HG03432 (cell line): ENCODE results near the gene KCNMA1.
A peak's percentile ranks its signal among the peaks of the same experiment; 100 is the strongest.
"Not testable (repeated sequence)": the region's sequence is repeated elsewhere in the genome, so short reads cannot be mapped to it uniquely, and the experiment has no call there.

ENCODE experiments used
- ATAC-seq: cut with Tn5 transposase; IDR thresholded peaks from one replicate; pipeline ENCODE4 v1.9.1; 2021; ENCODE audit warnings: mild to moderate bottlenecking, moderate library complexity; ENCODE audit not compliant: unreplicated experiment

KCNMA1 gene

DNA sequence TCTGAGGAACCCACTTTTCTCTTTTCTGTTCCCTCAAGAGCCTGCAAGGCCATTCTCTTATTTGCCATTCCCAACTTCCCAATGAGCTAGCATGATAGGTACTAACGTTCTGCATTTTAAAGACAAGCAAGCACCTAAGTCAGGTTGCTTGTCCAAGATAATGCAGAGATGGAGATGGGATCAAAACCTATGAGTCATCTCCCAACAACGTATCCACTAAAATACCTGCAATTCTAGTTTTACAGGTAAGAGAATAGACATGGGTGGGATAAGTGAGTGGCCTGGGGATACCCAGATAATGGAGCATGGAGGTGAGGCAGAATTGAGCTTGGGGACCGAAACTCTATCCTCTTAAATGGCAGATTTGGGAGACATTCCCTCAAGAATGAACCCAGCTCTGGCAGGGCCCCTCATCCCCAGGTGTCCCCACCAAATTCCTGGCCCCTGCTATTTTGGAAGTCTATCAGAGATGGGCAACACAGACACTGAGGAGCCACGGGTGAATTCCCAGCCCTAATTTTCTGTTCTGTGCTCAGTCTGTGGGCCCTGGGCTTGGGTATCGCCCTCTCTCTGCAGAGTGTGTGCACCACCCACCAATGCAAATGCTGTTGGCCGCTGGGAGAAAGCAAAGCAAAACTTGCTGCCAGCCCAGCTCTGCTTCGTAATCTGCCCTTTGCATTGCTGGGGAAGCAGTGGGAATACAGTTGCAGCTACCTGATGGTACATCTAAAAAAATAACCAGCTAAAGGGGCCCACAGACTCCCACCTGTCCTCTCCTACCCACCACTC is 98.3 kb downstream of the KCNMA1 start:
- ATAC-seq, result no peak

DNA sequence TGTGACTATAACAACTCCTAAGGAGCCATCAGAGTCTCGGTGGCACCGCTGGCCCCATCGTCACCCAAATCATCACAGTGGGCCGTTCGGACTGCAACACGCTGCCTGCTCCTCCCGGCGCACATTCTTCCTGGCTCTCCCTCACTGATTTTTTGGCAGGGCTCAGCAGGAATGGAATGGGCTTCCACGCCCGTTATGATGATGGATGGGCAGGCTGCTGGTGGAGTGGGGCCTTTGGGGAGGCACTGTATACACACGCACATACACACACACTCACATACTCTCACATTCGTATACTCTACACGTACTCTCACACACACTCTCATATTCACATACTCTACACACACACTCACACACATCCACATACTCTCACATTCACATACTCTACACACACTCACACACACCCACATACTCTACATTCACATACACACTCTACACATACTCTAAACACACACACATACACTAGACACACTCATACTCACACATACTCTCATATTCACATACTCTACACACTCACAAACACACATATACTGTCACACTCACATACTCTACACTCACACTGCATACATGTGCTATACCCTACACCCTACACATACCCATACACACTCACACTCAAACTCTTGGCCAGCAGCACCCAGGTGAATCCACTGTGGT is 99.8 kb downstream of the KCNMA1 start:
- no peak for ATAC-seq

DNA sequence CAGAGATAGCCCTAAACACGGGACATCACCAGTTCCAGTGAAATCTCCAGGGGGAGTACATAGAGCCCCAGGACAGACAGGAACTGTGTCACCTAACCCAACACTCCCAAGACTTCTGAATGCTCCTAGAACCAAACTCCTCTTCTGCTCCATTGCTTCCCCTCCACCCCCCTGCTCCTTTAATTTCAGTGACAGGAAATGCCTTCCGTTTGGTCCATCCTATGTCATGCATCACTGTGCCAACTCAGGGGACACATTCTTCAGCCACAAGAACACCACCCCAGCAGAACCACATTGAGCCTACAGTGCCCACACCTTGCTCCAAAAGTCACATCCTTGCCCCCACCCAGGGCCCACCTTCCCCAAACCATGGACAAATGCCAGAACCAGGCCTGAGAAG is 100.5 kb downstream of the KCNMA1 start:
- ATAC-seq, result no peak

DNA sequence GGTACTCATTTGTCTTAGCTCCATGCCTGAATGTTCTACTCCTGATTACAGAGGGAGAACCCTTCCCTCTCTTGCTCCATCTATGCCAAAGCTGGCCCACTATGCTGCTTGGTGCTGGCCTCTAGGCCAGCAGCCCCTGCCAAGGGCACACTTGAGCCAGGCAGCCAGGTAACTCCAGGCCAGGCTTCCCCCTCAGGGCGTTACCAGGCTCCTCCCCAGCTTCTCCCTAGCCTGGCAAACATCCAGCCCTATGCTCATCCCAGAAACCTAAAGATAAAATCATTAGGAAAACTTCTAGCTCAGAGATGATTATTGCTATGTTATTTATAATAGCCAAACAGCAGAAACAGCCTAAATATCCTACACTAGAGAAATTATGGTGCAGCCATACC is 103.7 kb downstream of the KCNMA1 start:
- no peak for ATAC-seq

DNA sequence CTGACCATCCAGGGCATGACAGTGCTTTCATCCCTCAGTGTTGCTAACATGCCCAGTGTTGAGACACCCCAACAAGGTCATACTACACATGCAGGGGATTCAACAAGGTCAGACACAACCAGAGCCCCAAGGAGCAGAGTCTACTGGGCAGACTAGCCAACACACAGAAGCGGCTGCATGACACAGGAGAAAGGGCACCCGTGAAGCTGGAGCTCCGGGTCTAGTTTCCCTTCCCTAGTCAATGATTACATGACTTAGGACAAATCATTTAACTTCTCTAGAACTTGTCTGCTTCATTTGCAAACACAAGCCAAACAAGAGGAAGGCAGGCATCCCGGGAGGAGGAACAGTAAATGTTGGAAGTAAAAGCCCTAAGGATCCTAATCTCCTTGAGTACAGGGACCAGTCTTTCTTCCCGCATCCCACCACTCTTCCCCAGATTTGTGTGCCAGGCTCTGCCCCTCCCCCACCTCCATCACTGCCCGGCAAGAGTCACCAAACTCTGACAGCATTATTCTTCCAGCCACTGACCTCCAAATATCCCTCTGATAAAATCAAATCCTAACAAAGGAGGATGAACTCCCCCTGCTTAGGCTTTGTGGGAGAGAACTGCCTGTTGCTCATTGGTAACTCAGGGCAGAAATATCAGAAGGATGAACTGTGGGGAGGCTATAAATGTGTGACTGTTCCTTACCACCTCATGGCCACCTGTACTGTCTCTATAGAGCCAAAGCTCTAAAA is 104.3 kb downstream of the KCNMA1 start:
- ATAC-seq, result no peak

DNA sequence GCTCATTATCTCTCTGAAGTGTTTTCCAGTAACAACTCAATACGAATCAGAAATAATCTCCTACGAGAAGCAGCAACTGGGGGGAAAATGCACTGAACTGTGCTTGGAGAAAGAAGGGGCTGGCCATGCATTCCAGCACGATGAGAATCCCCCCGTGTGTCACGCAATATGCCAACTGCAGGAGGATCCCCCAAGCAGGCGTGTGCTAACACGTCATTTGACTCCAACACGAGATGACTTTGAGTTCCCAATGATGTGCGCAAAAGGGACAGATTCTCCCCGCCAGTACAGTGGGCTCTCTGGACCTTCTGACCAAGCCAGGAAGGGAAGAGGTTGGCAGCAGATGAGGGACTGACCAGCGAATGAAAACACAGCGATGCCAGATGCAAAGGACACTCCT is 105.5 kb downstream of the KCNMA1 start:
- ATAC-seq, result no peak

DNA sequence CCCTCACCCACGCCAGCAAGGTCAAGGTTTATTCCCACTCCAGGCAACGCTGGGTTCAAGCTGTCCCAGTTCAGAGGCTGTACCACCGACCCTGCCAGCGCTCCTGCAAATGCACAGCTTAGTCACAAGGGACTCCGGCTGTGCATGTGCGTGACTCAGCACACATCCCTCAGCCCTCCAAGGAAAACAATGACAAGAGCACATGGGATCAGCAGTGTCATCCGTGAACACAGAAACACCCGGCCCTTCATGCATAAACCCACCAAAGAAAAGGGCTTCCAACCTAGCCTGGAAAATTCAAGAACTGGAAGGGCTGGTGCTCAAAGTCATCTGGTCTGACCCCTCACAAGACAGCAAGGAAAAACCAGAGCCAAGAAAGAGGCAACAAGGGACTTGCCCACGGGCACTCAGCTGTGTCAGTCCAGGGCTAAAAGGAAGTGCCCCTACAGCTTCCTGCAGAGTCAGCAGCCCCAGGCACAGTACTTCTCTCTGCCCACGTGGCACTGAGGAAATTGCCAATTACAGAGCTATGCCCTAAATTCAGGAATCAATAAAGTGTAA is 106.1 kb downstream of the KCNMA1 start:
- peak; percentile 63 for ATAC-seq

DNA sequence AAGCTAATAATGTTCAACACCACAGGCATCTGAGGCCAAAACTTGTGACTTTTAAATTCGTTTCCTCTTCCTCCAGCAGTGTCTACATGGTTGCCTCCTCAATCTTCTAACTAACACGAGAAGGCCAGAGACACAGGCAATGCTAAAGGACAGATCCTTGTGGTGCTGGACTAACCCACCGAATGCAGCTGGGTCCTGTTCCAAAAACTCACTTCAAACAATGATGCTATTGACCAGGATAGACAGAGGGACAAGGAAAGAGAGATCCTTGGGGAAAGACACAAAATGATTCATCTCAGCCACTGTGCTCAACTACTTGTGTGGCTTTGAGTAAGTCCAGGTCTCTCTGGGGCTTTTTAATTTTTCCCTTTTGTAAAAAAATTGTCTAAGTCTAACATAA is 107.6 kb downstream of the KCNMA1 start:
- no peak for ATAC-seq

DNA sequence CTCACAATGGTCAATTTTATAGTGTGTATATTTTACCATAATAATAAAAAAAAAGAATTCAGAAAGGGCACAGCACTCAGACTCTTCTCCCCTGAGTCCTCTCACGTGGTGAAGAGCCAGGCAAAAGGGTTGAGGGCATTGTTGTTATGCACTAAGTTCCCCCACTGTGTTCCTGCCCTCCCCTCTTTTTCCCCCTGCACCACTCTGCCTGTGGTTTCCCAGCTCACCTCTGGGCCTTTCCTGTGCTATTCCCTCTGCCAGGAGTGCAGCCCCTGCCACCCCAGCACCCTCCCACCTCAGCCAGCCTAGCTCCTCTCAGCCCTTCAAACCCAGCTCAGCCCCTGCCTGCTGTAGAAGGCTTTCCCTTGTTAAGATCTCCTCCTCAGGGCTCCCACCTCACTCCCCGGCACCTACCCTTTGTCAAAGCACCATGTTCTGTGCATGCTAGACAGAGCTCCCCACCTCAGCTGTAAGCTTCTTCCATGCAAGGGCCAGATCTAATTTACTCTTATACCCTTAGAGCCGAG is 108.5 kb downstream of the KCNMA1 start:
- ATAC-seq, result no peak

DNA sequence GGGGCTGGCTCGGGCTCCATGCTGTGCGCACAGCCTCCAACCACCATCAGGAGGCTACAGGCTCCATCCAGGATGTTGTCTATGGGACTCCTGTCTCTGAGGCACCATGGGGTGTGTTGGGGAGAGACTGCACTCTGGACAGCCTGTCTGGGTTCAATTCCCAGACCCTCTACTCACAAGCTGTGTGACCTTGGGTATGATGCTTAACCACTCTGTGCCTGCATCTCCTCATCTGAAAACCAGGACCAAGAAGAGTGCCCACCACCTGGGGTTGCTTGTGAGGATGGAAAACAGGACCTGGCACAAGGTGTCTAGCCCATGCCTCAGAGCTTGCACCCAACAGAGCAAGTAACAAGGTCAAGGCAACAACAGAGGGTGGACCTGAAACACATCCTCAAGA is 109.8 kb downstream of the KCNMA1 start:
- ATAC-seq, result no peak

DNA sequence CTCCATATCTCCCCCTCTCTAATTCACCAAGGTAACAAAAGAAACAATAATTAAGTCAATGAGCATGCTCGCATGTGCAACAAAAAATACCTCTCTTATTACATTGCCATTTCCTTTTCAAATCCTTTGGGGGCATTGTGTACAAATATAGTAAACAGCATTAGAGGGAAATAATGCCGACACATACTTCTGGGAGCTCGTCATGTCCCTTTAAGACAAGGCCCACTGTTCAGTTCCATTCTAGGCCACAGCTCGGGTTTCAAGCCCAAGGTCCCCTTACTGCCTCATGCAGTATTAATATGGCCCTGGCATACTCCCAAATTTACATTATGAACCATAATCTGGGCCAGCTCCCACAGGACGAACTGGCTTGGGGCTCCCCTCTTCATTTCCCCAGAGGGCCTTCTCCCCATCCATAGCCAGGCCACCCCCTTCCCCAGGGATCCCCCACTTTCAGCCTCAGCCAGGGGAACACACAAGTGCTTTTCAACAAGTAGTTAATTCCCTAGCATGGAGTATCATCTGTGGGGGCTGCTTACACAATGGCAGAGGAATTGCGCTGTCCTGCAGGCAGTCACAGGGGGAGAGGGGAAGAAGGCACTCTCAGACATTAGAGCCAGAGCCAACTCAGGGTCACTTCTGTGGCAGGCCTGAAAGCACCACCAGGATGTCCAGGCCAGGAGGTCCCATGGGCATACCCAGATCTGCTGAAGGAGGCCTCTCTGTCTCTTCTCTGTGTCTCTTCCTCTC is 110.6 kb downstream of the KCNMA1 start:
- ATAC-seq, result no peak

DNA sequence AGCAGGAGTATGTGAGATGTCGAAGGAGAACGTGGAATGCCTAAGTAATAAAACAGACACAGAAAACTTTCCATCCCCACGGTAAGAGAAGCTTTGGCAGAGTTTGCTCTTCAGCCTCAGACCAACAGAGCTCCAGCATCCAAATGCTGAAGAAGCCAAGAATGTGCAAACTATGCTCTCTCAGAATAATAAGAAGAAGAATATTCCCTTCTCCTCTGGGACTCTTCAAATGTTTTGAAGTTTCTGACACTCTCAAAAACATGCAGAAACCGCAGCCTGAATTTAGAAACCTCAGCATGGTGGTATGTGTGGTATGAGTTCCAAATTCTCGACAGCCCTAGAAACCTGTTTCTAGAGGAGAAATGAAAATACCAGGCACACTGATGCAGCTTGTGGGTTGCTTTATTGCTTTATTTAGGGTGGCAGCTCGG is 113.3 kb downstream of the KCNMA1 start:
- no peak for ATAC-seq

DNA sequence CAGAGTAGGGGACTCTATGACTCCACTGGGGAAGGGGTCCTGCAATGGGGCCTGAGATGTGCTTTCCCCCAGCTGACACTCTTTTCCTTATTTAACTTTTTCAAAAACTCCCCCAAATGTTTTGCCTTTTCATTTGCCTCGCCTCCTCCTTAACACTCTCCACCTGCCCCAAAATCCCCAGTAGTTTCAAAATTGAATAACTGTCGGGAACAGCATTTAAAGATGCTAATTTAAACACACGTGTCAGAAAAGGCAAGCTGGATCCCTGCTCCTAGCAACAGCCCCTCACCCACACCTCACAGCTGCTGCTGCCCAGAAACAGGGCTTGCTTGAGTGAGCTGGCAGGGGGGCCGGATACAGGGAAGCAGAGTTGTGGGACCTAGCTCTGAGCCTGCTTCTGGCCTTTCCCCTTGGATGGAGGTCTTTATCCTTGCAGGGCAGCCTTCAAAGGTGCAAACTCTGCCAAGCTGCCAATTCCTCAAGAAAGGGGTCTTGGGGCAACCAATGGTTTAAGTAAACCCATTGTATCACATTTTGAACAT is 115.3 kb downstream of the KCNMA1 start:
- ATAC-seq, result no peak

DNA sequence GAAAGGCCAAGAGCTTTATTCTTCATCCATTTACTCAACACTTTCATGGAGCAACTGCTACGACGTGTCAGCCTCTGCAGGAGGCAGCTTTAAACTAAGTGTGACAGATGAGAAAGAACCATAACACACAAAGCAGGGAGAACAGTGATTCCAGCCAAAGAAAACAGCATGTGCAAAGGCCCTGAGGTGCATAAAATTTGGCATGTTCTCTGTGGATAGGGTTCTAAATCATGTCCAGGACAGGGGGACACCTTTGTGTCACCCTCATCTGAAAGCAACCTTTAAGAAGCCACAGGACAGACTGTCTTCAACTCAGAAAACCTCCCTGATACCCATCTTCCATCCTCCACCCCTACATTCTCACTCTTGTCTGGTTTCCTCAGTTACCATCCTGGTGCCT is 116.6 kb downstream of the KCNMA1 start:
- no peak for ATAC-seq

DNA sequence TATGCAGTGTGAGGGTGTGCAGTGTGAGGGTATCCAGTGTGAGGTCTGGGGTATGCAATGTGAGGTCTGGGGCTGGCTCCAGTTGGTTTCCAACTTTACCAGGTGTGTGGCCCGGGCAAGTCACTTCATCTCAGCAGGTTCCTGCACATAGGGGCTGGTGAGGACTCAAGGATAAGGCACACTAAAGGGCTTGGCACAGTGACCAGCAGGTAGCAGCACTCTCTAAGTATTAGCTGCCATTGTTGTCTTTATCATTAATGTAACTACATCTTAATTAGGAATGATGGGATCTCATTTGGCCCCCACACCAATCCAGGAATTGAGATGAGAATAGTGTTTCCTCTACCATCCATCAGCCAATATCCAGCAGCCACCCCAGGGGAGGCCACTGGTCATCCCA is 117.3 kb downstream of the KCNMA1 start:
- ATAC-seq, result no peak

DNA sequence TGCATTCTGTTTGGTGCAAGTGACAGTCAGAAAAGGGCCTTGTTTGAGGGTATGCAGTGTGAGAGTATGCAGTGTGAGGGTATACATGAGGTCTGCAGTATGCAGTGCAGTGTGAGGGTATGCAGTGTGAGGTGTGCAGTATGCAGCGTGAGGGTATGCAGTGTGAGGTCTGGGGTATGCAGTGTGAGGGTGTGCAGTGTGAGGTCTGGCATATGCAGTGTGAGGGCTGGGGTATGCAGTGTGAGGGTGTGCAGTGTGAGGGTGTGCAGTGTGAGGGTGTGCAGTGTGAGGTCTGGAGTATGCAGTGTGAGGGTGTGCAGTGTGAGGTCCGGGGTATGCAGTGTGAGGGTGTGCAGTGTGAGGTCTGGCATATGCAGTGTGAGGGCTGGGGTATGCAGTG is 117.8 kb downstream of the KCNMA1 start:
- not testable (repeated sequence) for ATAC-seq

DNA sequence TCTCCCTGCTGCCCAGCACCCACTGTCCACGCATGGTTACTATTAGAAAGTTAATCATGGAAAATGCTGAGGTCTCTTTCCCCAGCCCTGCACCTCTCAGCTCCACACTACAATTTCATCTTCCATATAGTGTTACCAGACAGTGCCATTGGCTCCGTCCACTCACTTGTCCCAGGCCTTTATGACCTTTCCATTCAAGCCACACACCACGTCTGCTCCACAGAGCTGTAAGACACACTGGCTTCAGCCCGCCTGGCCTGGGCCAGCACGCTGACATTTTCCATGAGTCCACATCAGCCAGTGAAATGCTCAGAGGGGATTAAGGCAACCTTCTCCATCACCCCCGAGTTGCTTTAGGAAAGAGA is 118.7 kb downstream of the KCNMA1 start:
- no peak for ATAC-seq

DNA sequence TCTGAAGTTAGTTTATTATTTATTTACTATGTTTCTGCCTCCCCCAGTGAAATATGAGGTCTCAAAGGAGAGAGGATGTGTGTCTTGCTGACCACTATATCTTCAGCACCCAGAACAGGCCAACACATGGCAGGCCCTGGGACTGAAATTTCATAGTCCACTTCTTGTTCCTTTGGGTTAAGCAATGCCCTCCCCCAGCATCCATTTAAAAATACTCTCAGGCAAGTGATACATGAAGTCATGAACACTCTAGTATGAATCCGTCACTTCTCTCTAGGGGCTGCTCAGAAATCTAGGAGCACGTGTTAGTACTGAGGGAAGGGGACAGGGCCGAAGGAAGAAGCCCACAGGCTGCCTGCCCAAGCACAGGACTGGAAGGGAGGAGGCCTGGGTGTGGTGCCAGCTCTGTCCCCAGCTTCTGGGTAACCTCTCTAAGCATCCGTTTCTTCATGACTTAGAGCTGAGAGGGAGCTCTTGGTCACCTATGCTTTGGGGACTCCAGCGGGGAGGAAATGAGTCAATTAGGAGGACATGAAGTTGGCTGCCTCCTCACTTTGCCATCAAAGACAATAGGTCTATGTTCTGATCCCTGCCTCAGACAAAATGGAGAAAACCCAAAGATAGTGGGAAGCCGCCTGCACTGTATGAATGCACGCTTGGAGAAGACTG is 119.2 kb downstream of the KCNMA1 start:
- ATAC-seq, result no peak

DNA sequence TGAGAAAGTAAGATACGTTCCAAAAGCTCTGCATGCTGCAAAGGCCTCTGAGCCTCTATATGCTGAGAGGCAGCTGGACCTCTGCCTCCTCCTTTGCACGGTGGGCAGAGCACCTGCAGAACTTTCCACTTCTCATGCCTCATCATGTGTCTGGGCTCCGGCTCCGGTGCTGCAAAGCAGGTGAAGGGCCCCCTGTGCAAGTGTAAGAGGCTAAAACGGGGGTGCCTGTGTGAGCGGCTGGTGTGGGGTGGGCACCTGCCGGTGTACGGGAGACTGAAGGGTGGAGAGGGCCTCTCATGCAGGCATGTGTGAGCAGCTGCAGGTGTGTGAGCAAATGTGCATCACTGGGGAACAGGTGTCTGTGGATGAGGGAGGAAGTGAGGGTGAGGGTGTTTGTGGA is 121.0 kb downstream of the KCNMA1 start:
- no peak for ATAC-seq

DNA sequence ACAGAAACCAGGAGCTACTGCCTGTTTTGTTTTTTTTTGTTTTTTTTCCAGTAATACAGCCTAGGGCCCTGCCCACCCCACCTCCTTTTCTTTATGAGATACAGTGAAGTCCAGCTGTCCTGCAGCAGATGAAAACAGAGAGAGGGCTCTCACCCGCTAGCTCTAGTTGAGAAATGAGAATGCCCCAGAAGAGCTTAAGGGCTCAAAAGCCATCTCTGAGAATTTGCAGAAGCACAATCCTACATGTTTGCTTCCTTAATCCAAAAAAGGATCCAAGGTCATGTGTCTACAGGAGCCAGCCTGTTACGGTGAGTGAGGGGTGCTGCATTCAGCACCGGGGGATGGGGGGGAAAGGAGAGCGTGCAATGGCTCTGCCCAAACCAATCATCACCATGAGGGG is 122.7 kb downstream of the KCNMA1 start:
- ATAC-seq, result no peak
